Astrocyte of the spinal cord (primary cell): Measurements from ENCODE around the gene ACHE.

Experiments
- DNase-seq: peaks from one replicate; pipeline ENCODE4 v3.0.0; 2011; ENCODE audit warnings: low read depth, low spot score
- H3K4me3 ChIP-seq: 2 replicates; pipeline ENCODE4 v1.5.1; 2011; ENCODE audit warnings: low read depth, mild to moderate bottlenecking, low read length, moderate library complexity
- in situ Hi-C: cut with HindIII; loops from 2 replicates; pipeline ENCODE4 v1.10.0; 2017; ENCODE audit warnings: low sequenced_read_pairs
- TF ChIP-seq, protein P1 (sequence below): IDR thresholded peaks from 2 replicates; pipeline ENCODE4 v1.5.1; 2012; ENCODE audit warnings: low read depth, mild to moderate bottlenecking, low read length, inconsistent platforms

ACHE gene

DNA sequence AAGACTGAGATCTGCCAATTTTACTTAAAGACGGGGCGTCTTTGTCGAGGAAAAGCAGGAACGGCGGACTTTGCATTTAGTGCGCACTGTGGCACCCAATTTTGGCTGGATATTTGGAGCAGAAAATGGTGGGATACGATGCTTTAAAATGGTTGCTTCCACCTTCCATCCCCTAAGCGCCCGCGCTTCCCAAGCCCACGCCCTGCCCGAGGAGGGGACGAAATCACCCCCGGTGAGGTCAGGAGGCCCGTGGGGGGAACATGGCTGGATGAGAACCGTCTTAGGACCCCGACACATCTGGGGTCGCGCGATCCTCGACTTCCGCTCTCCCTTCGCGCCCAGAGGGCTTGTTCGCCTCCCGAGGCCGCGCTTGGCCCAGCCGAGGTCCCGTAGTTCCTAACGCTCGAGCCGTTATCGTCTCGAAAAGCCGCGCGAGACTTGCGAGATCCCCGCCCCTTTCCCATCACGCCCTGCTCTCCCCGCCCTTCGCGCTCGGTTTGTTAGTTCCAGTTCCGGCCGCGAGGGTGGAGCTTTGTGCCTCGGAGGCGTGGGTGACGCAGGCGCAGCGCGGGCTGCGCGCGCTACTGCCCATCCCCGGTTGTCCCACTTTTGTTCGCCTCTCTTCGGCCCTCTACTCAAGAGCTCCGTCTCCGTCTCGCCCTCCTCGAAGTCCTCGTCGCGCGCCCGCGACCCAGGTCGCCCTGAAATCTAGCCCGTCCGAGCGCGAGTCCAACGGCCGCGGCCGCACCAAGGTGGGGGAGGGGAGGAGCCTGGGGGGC lies 20.9 kb downstream of the ACHE start, which contains the start of gene SRRT:
TSS of gene SRRT (plus strand) at position 527 of the 779 bp plus-strand sequence. CDS start 488 bp downstream, outside the sequence.
- peak within 1 kb of the TSS; percentile 97 for H3K4me3 ChIP-seq
- in situ Hi-C loops = no loop called here
- peak; percentile 98 for DNase-seq
- TF ChIP-seq, protein P1, sequence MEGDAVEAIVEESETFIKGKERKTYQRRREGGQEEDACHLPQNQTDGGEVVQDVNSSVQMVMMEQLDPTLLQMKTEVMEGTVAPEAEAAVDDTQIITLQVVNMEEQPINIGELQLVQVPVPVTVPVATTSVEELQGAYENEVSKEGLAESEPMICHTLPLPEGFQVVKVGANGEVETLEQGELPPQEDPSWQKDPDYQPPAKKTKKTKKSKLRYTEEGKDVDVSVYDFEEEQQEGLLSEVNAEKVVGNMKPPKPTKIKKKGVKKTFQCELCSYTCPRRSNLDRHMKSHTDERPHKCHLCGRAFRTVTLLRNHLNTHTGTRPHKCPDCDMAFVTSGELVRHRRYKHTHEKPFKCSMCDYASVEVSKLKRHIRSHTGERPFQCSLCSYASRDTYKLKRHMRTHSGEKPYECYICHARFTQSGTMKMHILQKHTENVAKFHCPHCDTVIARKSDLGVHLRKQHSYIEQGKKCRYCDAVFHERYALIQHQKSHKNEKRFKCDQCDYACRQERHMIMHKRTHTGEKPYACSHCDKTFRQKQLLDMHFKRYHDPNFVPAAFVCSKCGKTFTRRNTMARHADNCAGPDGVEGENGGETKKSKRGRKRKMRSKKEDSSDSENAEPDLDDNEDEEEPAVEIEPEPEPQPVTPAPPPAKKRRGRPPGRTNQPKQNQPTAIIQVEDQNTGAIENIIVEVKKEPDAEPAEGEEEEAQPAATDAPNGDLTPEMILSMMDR = peak; percentile 30

DNA sequence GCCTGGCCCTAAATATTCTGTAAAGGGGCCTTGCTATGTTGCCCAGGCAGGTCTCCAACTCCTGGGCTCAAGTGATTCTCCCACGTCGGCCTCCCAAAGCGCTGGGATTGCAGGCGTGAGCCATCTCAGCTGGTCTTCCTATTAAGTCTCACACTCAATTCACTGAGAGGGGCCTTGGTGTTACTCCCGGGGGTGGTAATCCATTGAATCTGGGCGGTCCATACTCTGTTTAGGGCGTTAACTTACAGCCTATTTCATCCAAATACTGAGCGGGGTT lies 21.4 kb downstream of the ACHE start:
- peak overlapping the region; percentile 97 for H3K4me3 ChIP-seq
- TF ChIP-seq, protein P1 = no peak
- no peak for DNase-seq
- in situ Hi-C loops = no loop called here

DNA sequence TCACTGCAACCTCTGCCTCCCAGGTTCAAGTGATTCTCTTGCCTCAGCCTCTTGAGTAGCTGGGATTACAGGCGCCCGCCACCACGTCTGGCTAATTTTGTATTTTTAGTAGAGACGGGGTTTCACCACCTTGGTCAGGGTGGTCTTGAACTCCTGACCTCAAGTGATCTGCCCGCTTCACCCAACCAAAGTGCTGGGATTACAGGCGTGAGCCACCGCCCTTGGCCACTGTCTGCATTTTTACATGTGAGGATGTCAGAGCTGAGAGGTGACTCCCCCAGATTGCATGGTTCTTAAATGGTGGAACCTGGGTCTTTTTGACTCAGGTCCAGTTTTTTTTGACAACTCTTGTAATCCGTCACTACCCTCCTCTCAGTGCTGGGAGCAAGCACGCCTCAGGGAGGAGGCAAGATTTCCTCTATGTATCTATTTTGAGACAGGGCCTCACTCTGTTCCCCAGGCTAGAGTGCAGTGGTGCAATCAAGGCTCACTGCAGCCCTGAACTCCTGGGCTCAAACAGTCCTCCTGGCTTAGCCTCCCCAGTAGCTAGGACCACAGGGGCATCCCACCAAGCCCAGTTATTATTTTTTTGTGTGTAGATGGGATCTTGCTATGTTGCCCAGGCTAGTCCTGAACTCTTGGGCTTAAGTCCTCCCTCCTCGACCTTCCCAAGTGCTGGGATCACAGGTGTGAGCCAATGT lies 21.9 kb downstream of the ACHE start:
- no peak overlapping the region for H3K4me3 ChIP-seq
- DNase-seq = no peak
- in situ Hi-C loops = no loop called here
- TF ChIP-seq, protein P1 = no peak

DNA sequence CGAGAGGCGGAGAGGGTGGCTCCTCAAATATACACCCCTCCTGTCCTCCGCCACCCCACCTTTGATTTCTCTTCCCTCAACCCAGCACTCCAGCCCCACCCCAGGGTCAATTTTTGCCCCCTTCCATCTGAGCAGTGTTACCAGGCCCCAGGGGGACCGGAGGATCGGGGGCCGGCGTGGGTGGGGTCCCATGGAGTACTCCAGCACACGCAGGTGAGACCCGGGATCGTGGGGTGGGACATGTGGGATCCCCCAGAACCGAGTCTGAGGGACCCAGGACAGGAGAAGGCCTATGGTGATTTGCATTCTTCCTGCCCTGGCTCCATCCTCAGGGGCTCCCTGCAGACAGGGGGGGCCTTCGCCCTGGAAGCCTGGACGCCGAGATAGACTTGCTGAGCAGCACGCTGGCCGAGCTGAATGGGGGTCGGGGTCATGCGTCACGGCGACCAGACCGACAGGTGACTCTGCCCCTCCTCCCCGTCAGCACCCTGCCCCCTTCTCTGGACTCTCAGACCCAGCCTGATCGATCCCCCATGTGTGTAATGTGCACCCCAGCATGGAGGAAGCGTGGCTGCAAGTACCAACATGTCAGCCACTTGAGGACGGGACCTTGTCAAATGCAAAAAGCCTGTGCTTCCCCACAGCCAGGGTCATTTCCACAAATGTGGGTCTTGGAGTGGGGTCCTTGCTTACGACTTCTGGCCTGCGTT lies 27.8 kb downstream of the ACHE start:
- peak overlapping the region; percentile 93 for H3K4me3 ChIP-seq
- DNase-seq = no peak
- in situ Hi-C loops = no loop called here
- TF ChIP-seq, protein P1 = no peak

DNA sequence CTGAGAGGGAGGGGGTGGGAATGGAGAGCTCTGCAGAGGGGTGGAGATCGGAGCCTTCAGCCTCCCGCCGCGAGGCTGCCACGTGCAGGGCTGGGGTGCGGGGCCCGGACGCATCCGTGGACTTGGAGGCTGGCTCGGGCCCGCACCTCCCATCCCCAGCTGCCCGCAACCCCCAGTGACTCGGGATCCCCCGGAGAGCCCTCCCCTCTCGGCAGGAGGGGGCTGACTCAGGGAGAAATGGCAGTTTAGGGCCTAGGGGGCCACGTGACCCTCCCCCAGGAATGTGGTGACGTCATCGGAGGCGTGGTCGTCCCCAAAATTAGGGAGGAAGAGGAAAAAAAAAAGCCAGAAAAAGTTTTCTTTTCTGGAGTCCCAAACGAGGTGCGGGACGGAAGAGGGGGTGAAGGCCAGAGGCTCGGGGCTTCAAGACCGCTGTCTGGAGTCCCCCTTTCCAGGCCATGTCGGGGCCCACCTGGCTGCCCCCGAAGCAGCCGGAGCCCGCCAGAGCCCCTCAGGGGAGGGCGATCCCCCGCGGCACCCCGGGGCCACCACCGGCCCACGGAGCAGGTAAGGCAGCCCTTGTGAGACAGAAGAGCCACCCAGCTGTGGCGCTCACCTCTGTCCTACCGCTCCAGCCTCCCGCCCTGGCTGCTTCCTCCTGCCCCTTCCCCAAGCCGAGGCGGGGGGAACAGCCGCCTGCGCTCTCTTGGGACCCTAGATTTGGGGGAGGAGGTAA lies 28.5 kb downstream of the ACHE start, which contains the start of gene TRIP6:
TSS of gene TRIP6 (plus strand) at position 348 of the 736 bp plus-strand sequence. CDS start at position 459, 111 bp downstream.
- DNase-seq = peak; percentile 96
- in situ Hi-C loops = no loop called here
- TF ChIP-seq, protein P1 = no peak

DNA sequence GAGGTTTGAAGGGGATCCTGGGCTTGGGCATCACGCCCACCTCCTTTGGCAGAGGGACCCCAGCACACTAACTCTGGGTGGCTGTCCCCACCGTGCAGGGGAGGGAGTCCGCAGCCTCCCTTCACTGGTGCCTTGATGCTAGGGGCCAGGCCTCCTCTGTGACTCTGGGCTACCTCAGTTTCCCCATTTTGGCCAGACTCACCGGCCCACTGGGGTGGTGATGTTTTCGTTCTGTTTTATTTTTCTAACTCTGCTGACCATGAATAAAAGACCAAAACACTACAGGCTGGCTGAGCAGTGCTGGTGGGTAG lies 29.0 kb downstream of the ACHE start:
- TF ChIP-seq, protein P1 = no peak
- in situ Hi-C loops = no loop called here
- DNase-seq = no peak
- H3K4me3 ChIP-seq = peak overlapping the region; percentile 93

More for the DNA sequence above, 28.5 kb downstream of the ACHE start, which contains the start of gene TRIP6:
- peak within 1 kb of the TSS; percentile 93 for H3K4me3 ChIP-seq
